HG03565 (cell line): ENCODE data around the gene USP30.
"Not testable (repeated sequence)": the region's sequence is repeated elsewhere in the genome, so short reads cannot be mapped to it uniquely, and the experiment has no call there.

ENCODE experiments used
- ATAC-seq: cut with Tn5 transposase; IDR thresholded peaks from one replicate; pipeline ENCODE4 v1.9.1; 2021; ENCODE audit warnings: mild to moderate bottlenecking, moderate library complexity; ENCODE audit not compliant: unreplicated experiment

The USP30 gene

GRCh38 chr12:109052414-109053323 is at the start of gene USP30:
Gene USP30 (plus strand): TSS chr12:109052576. CDS start chr12:109052679, 103 bp downstream.
- ATAC-seq, result peak; percentile 53

- ATAC-seq, result no peak
Measured at GRCh38 chr12:109004017-109004416, 48.4 kb upstream of the USP30 start.

- ATAC-seq, result no peak
Measured at GRCh38 chr12:109009766-109010165, 42.6 kb upstream of the USP30 start.

GRCh38 chr12:109010259-109010658 is 42.1 kb upstream of the USP30 start:
- ATAC-seq, result no peak

GRCh38 chr12:109014984-109015765 is 37.2 kb upstream of the USP30 start:
- ATAC-seq, result no peak

GRCh38 chr12:109016016-109016415 is 36.4 kb upstream of the USP30 start:
- no peak for ATAC-seq

- ATAC-seq, result no peak
Measured at GRCh38 chr12:109016978-109017377, 35.4 kb upstream of the USP30 start.

GRCh38 chr12:109018296-109018695 is 34.1 kb upstream of the USP30 start:
- ATAC-seq, result no peak

GRCh38 chr12:109020146-109020795 is 32.1 kb upstream of the USP30 start:
- no peak for ATAC-seq

GRCh38 chr12:109020796-109021380 is 31.5 kb upstream of the USP30 start, which contains the start of gene SVOP:
Gene SVOP (minus strand): TSS chr12:109021068. CDS start chr12:109020868, 200 bp downstream.
- ATAC-seq, result no peak

GRCh38 chr12:109027767-109028166 is 24.6 kb upstream of the USP30 start:
- ATAC-seq, result no peak

- ATAC-seq, result not testable (repeated sequence)
Measured at GRCh38 chr12:109028624-109029023, 23.8 kb upstream of the USP30 start.

- no peak for ATAC-seq
Measured at GRCh38 chr12:109029411-109029810, 23.0 kb upstream of the USP30 start.

- ATAC-seq, result no peak
Measured at GRCh38 chr12:109033239-109034196, 18.9 kb upstream of the USP30 start.

- no peak for ATAC-seq
Measured at GRCh38 chr12:109036975-109037374, 15.4 kb upstream of the USP30 start.

GRCh38 chr12:109044241-109044640 is 8.1 kb upstream of the USP30 start:
- ATAC-seq, result no peak

GRCh38 chr12:109047081-109047805 is 5.1 kb upstream of the USP30 start:
- no peak for ATAC-seq

- not testable (repeated sequence) for ATAC-seq
Measured at GRCh38 chr12:109048706-109049105, 3.7 kb upstream of the USP30 start.

- not testable (repeated sequence) for ATAC-seq
Measured at GRCh38 chr12:109049794-109050193, 2.6 kb upstream of the USP30 start.
